Measurements from ENCODE around the gene PRKAG2.

PRKAG2 gene

DNA sequence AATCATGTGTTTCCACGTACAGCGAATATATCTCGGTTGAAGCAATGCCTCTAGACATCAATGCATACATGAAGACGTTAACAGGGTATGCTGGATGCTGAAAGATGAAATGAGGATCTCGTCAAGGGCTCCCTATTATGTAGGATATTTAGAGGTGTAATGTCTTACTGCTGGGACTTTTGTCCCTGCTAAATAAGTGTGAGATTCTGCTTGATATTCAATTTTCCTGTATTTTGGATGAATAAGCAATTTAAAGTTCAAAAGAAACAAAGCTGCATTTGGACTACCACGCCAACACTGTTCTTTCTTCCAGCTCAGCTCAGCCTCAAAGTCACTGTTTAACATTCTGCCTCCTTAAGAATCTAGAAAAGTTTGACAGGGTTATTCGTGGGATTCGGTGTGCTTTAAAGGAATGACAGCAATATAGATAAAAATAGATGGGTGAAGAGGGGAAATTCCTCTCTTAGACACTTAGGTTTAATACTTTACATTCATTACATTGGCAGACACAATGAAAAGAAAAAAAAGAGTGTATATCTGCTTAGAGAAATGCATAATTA is 247.1 kb downstream of the PRKAG2 start:
- DNase-seq: no peak

DNA sequence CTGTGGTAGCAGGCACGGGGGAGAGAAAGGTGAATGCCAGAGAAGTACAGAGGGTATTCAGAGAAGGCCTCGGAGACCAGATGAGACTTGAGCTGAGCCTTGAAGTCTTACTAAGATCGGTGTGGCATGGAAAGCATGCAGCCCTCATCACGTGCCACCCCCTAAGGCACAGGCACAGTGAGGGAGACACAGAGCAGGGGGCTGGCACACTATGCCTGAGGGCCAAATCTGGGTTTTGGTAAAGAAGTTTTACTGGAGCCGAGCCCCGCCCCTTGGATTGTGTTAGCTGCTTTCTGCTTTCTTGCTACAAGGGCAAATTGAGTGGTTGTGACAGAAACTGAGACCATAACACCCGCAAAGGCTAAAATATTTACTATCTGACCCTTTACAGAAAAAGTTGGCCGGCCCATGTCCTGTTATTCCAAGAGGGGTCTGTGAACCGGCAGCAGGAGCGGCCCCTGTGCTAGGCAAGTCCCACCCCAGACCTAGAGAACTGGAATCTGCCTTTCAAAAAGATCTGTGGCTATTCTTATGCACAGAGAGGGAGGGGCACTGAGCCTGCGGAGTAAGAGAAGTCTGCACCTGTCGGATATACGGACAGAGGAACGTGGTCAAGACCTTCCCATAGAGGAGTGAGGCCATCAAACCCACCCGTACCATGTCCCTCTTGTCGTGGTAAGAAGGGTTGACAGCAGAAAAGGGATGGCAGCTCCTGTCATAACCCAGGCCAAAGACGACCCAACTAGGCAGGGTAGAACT is 247.9 kb downstream of the PRKAG2 start:
- no peak for DNase-seq

DNA sequence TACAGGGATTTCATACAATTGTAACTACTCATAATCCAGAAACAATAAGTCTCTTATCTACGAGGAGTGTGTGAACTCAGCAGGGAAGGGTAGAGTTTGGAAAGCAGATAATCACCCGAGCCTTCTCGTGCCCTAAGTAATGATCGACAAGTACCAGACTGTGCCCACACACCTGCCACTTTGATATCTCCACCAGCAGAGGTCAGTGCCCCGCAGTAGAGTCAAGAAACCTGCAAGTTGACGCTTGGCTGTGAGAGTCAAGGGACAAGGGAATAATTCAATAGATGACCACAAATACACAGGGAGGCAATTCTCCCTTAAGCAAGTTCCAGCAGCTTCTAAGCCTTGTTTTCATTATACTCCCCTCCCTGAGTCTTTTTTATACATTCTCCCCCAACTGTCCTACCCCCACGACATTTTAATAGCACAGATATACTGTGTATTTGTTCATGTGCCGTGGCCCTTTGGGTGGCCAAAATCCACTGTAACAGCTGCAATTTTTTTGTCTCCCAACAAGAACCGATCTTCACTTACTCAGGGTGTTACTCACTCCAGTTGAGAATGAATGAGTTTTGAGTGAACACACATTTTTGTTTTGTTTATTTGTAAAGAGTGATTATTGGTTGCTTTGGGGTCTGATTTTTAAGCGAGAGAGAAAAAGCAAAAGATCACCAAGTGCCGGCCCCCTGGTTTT is 250.3 kb downstream of the PRKAG2 start:
- peak; percentile 6 for DNase-seq

DNA sequence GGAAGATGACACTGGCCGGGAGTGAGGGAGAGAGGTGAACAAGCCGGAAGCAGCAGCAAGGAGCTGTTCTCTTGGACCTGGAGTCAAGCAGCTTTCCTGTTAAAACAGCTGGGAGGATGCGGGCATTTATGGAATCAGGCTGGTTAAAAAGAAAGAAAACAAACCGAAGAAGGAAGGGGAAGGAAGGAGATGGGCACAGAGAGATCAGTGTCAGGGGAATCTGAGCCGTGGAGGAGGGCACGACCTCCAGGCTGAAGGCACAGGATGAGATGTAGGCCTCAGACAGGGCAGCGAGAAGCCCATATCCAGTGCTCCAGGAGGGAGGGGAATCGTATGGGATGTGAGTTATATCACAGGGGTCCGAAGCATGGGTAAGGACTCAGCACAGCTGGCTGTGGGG is 251.3 kb downstream of the PRKAG2 start:
- no peak for DNase-seq

DNA sequence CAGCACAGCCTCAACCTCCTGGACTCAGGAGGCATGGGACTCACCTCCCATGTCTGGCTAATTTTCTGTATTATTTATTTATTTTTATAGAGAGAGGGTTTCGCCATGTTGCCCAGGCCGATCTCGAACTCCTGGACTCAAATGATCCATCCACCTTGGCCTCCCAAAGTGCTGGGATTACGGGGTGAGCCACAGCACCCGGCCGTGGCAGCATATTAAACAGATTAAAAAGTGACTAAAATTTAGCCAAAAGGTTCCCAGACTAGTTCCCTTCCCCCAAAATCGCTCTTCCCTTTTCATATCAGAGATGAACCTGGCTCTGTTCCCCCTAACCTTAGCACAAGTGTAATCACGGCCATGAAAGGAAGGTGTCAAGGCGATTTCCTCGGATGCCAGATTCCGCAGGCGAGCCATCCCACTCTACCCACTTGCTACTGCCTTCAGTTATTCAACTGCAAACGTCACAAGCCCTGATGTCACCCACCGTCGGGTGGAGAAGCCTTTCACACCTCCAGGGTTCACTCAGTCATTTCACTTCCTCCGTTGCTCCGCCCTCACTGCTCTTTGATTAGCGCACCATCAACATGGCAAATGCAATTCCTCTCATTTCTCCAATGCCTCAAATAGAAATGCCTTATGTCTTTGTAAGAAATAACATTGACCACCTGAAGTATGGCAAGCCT is 252.5 kb downstream of the PRKAG2 start:
- DNase-seq: no peak

DNA sequence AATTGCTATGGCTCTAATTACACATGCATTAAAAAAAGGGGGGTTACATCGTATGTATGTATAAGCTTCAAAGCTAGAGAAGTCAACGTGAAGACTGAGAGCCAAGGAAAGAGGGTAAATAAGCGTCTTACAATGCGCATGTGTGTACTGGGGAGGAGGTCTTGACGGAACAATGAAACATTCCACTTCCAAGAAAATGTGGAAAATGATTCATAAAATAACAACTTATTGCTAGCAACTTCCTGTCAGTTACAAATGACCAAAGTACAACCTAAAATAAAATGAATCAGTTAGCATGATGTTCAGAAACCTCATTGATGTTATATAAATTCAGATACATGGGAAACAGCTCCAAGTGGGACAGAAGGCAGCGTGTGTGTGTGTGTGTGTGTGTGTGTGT is 253.1 kb downstream of the PRKAG2 start:
- DNase-seq: no peak

DNA sequence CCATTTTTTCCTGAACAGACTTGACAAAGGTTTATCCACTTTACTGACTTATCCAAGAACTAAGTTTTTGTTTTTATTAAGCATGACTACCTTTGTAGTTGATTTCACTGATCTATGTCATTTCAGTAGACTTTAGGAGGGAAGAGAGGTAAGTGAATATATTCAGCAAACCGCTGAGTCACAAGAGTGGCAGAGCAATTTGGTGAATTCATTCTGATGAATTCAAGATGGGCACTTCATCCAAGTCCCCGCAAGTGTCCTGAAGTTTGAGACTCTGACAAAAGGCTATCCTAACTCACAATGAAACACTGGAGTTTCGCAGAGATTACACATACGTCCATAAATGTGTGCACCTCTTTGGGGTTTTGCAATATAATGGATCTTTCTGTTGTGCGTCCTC is 255.0 kb downstream of the PRKAG2 start:
- DNase-seq: no peak

DNA sequence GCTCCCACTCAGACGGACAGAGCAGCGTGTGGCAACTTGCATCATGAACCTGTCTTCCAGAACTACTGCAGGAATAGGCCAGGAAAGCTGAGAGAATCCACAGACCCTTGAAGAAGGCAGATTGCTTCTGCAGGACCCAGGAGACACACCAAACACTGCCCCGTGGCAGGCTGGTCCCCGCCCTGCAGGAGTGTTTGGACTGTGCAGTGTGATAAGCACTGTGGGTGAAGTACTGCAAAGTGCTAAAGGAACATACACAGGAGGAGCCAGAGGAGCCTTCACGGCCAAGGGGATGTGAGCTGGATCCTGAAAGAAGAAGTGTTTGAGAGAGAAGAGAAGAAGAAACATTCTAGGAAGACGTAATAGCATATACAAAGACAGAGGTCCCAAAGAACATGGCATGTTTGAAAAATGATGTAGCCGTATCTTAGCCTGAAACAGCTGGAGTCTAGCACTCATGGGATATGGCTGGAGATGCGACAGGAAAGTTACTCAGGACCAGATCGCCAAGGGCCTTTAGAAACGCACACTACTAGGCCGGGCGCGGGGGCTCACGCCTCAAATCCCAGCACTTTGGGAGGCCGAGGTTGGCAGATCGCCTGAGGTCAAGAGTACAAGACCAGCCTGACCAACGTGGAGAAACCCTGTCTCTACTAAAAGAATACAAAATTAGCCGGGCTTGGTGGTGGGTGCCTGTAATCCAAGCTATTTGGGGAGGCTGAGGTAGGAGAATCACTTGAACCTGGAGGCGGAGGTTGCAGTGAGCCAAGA is 260.3 kb downstream of the PRKAG2 start:
- no peak for DNase-seq

DNA sequence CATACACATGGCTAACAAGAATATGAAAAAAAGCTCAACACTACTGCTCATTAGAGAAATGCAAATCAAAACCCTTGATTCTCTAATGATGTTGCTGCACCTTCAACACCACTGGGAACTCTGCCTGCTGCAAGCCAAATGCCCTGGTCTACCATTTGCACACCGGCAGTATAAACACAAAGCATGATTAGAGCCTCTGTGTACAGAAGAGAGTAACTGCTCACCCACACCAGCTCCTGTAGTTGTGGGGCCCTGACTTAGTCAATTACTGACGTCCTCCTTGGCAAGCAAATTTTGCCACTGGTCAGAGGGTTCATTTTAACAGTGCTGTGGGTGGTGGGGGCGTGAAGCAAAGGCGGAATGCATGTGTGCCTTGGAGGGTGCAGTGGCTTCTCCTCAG is 261.1 kb downstream of the PRKAG2 start:
- no peak for DNase-seq

DNA sequence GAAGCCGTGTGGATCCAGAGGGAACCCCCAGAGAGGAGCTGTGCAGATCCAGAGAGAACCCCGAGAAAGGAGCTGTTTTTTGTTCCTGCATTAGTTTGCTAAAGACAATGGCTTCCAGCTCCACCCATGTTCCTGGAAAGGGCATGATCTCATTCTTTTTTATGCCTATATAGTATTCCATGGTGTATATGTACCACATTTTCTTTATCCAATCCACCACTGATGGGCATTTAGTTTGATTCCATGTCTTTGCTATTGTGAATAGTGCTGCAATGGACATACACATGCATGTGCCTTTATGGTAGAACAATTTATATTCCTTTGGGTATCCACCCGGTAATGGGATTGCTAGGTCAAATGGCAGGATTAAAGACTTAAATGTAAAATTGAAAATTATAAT is 261.9 kb downstream of the PRKAG2 start:
- DNase-seq: no peak

DNA sequence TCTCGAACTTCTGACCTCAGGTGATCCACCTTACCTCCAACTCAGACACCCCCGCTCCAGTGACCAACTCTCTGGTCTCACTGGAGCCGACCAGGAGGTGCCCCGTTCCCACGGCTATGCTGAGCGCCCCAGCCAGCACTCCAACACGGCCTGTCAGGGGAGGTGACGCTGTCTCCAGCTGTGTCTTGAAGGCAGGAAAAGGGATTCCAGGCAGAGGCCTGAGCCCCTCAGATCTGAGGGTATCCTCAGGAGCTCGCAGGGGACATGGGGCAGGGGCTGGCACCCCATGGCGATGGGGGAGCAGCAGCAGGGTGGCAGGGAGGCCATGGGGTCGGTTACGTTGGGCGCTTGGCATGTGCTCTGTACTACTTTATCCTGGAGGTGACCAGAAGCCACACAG is 262.9 kb downstream of the PRKAG2 start:
- no peak for DNase-seq

DNA sequence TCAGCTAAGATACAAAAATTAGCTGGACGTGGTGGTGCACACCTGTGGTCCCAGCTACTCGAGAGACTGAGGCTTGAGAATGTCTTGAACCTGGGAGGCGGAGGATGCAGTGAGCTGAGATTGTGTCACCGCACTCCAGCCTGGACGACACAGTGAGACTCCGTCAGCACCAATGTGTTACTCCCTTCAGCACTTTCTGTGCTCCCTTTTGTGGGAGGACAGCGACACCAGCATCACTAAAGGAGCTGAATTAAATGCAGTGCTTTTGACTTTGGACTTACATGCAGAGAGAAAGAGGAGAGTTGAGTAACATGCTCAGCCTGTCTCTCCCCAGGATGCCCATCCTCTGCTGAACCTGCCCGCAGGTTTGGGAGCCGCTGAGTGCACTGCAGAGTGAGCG is 265.0 kb downstream of the PRKAG2 start:
- no peak for DNase-seq

DNA sequence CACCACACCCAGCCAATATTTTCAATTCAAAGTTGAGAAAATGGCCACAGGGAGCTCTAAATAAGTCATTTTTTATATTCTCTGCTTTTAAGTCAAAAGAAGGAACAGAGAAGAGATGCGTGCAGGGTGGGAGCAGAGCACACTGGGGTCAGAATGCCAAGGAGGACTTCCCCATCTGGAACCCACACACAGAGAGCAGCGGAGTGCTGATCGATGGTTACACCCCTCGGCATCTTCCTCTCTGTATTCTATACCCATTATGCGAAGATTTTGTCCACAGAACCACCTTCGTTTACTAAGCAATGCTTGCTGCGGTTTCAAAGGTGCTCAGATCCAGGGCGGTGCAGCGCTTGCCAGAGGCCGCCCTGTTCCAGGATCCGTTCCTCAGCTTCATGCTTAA is 265.9 kb downstream of the PRKAG2 start:
- no peak for DNase-seq

DNA sequence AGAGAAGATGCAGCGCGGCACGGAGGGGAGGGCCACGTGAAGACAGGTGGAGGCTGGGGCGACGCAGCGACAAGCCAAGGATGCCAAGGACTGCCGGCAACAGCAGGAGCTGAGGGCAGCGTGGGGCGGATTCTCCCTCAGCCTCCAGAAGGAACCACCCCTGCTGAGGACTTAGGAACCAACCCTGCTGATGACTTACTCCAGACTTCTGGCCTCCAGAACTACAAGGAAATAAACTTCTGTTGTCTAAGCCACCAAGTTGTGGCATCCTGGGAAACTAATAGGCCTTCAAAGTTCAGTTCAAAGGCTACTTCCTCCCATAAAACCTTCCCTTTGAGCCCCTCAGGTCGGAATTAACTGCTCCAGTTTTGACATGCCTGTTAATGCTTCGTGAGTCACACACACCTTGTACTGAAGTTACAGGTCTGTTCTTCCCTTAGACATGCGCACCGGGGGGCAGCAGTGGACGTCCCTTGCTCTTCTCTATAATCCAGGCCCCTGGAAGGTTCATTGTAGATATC is 268.8 kb downstream of the PRKAG2 start:
- peak; percentile 2 for DNase-seq

DNA sequence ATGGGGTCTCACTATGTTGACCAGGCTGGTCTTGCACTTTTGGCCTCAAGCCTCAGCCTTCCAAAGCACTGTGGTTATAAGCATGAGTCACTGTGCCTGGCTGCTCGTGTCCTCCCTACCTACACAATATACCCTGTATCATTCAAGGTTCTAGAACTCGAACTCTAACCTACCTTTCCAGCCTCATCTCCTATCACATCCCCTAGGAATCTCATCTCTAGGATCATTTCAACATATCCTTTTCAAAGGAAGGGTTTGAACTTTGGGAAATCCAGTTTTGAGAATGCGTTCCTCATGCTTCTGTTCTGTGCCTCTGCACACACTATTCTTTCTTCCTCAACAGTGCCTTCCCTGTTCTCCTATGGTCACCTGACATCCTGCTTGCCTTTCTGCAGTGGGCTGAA is 269.4 kb downstream of the PRKAG2 start:
- no peak for DNase-seq

DNA sequence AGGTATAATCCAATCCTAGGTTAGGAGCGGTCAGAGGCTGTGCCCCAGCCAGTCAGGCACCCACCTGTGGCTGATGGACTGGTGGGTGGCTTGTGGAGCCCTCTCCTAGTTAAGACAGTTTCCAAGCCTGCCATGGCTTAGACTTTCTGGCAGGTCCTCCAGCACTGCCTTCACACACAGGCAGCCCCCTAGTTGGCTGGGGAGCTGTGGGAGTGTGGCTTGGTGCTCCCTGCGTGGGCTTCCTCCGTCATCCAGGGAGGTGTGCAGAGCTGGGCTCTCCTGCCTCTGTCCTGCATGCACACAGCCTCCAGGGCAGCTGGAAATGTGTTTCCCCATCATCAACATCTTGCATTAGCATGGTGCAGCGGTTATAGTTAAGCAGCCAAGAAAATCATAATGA is 273.0 kb downstream of the PRKAG2 start:
- DNase-seq: no peak

DNA sequence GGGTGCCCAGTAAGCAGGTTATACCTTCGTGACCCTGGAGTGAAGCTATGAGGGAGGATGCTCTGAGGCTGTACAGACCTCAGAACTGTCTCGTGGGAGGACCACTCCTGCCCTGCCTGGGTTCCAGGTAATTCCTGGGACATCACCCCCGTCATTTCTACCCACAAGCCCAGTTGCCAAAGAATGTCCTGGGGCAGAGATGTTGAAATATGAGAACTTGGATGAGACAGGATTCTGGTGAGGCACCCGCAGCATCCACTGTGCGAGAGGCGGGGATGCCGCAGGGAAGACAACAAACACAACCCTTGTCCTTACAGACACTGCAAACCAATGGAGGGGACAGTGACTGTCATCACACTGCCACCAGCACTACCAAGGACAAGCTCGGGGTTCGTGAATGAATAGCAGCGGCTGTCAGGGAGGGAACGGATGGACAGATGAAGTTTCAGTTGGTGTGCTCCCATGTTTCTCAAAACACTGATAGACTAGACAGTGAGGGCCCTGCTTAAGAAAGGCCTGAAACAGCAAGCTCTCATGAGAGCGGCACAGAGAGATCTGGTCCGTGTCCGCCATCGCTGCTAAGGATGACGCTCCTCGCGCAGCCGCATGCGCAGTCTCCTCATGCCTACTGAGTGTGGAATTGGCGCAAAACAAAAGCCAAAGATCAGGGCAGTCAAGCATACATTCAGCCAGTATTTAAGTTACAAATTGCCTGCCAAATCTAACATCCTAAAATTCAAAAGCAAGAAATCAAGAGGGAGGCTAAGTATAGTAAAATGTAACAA is 275.2 kb downstream of the PRKAG2 start:
- no peak for DNase-seq

DNA sequence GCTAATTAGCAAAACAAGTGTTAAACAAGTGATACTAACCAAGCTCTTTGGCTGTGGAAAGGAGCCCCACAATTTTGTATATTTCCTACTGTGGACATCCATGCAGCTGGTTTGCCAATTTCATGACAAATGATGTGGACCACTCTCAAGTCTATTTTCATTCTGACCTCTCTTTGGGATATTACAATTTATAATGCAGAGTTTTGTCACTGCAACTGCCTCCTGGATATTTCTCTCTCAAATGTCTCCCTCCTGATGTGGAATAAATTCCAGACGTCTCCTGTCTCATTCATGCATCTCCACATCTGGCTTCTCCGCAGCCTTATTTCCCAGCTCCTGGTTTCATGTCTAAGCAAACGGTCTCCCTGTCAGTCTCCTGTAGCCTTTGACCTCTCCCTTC is 276.6 kb downstream of the PRKAG2 start:
- no peak for DNase-seq

DNA sequence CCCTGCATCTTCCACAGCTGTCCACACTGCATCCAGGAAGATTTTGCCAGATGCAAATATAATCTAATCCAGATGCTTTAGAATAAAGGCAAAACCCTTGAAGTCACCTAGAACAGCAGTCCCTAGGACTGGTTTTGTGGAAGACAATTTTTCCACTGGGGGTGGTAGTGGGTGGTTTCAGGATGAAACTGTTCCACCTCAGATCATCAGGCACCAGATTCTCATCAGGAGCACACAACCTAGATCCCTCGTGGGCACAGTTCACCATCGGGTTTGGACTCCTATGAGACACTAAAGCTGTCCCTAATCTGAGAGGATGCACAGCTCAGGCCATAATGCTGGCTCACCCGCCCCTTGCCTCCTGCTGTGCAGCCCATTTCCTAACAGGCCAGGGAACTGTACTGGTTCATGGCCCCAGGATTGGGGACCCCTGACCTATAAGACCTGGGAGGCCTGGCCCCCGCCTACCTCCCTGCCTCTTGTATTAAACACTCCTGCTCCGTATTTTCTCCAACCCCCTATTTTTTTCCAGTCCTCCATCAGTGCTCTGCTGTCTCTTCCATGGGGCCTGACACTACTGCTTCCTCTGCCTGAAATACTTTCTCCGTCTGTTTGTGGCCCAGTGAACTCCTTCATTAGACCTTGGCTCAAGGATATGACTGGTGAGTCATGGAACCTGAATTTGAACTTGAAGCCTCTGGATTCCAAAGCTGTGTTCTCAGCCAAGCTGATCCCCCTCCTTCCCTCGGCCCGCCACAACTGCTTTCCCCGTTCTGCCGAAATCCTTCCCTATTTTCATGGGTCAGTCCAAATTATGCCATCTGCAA is 277.3 kb downstream of the PRKAG2 start:
- no peak for DNase-seq

DNA sequence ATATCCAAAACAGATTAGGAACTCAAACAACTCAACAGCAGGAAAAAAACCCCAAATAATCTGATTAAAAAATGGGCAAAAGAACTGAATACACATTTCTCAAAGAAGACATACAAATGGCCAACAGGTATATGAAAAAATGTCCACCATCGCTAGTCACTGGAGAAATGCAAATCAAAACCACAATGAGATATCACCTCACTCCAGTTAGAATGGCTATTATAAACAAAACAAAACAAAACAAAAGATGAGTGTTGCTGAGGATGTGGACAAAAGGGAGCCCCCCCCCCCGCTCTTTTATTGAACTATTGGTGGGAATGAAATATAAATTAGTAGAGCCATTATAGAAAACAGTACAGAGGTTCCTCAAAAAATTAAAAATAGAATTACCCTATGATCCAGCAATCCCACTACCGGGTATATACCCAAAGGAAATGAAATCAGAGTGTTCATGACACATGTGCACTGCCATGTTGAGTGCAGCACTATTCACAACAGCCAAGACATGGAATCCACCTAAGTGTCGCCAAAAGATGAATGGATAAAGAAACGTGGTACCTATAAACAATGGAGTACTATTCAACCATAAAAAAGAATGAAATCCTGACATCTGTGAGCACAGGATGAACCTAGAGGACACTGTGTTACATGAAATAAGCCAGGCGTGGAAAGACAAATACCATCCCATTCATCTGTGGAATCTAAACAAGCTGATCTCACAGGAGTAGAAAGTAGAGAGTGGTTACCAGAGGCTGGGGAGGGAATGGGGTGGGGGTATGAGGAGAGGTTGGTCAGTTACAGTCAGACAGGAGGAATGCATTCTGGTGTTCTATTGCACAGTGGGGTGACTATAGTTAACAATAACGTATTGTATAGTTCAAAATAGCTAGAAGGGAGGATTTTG is 279.1 kb downstream of the PRKAG2 start:
- DNase-seq: no peak

All from OCI-M1 (cell line).